Measurements from ENCODE around the gene B3GNT4.
"Not testable (repeated sequence)": the region's sequence is repeated elsewhere in the genome, so short reads cannot be mapped to it uniquely, and the experiment has no call there.

Gene B3GNT4

GRCh38 chr12:122250536-122250935 is 47.0 kb downstream of the B3GNT4 start:
- peaks cover 19% of the 10 kb centered on the region for H3K36me3 ChIP-seq (ENCODE audit: control insufficient read depth, insufficient read depth, low read length, severe bottlenecking)
- DNase-seq (ENCODE audit: low read depth): no peak
- H3K9ac ChIP-seq (ENCODE audit: low read length): no peak overlapping the region
- H3K9me3 ChIP-seq (ENCODE audit: control insufficient read depth, low read length): no peaks in the 10 kb centered on the region
- no peak overlapping the region for H3K4me3 ChIP-seq (ENCODE audit: low read length)
- H3K27me3 ChIP-seq (replicated peaks; ENCODE audit: control insufficient read depth, insufficient read depth, low read length): no peaks in the 10 kb centered on the region
- no peaks in the 10 kb centered on the region for H3K4me1 ChIP-seq (ENCODE audit: control insufficient read depth, insufficient read depth, low read length)

- H3K4me1 ChIP-seq (ENCODE audit: control insufficient read depth, insufficient read depth, low read length); H3K9me3 ChIP-seq (ENCODE audit: control insufficient read depth, low read length); H3K4me3 ChIP-seq (ENCODE audit: low read length); H3K27me3 ChIP-seq (replicated peaks; ENCODE audit: control insufficient read depth, insufficient read depth, low read length); H3K9ac ChIP-seq (ENCODE audit: low read length); DNase-seq (ENCODE audit: low read depth): not testable (repeated sequence)
- peaks cover 50% of the 10 kb centered on the region for H3K36me3 ChIP-seq (ENCODE audit: control insufficient read depth, insufficient read depth, low read length, severe bottlenecking)
Observed at GRCh38 chr12:122258462-122258861, 55.0 kb downstream of the B3GNT4 start.
